ENCODE measurements around the gene WDR70. TPM values are rescaled to one million over a fixed set of nuclear protein-coding genes. Genes with fewer than 3 reads are reported as not detected.
"Not testable (repeated sequence)": the region's sequence is repeated elsewhere in the genome, so short reads cannot be mapped to it uniquely, and the experiment has no call there.

Gene WDR70
- total RNA-seq, 1 donor from 2014 or later, result 43.0 TPM

DNA sequence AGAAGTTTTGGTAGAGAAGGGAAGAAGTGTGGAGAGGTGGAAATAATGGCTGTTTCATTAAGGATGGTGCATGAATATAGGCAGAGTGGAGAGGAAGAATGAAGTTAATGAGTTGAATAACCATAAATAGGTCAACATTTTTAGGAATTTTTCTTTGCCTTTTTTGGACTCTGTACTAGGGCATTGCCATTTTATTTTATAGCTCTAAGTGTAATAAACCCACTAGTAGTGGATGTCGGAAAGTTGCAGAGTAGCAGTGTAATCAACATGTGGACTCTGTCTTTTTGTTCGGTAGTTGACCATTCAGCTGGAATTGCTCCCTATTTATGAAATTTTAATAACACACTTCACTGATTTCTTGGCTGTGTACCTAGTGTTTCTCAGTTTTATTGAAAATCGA, 199.1 kb downstream of the WDR70 start:
- TF ChIP-seq, protein P1, sequence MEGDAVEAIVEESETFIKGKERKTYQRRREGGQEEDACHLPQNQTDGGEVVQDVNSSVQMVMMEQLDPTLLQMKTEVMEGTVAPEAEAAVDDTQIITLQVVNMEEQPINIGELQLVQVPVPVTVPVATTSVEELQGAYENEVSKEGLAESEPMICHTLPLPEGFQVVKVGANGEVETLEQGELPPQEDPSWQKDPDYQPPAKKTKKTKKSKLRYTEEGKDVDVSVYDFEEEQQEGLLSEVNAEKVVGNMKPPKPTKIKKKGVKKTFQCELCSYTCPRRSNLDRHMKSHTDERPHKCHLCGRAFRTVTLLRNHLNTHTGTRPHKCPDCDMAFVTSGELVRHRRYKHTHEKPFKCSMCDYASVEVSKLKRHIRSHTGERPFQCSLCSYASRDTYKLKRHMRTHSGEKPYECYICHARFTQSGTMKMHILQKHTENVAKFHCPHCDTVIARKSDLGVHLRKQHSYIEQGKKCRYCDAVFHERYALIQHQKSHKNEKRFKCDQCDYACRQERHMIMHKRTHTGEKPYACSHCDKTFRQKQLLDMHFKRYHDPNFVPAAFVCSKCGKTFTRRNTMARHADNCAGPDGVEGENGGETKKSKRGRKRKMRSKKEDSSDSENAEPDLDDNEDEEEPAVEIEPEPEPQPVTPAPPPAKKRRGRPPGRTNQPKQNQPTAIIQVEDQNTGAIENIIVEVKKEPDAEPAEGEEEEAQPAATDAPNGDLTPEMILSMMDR (IDR thresholded peaks at IDR 0.05; ENCODE audit: unreplicated experiment), result no peak
- peaks cover 10% of the 10 kb centered on the region for H3K9me3 Mint-ChIP-seq (ENCODE audit: low read depth)
- no peaks in the 10 kb centered on the region for H3K27me3 Mint-ChIP-seq
- H3K27ac Mint-ChIP-seq, result no peak overlapping the region
- peaks cover 9% of the 10 kb centered on the region for H3K36me3 Mint-ChIP-seq (ENCODE audit: insufficient read depth)
- H3K4me3 Mint-ChIP-seq (ENCODE audit: low read depth), result no peak overlapping the region
- H3K4me1 Mint-ChIP-seq (ENCODE audit: low read depth), result peaks cover 6% of the 10 kb centered on the region
- DNase-seq (ENCODE audit: low spot score, unreplicated experiment), result no peak

DNA sequence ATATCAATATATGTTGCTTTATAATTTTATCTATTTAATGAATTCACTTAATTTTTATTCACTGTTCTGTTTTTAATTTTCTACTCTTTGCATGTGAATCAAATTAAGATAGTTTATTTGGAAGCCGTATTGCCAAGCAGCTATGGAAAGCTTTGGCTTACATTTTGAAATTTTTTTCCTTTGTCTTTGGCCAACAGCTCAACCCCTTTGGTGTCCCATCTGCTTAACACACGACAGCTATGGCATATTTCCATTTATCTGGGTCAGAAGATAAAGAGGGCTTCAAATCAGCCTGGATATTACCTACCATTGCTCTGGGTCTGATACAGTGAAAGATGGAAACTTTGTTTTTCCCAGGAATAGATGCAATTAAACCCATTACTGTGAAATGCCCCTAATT, 201.0 kb downstream of the WDR70 start:
- no peak for DNase-seq (ENCODE audit: low spot score, unreplicated experiment)
- Mint-ChIP-seq H3K27me3 (no peaks in the 10 kb centered on the region), H3K4me3 (ENCODE audit: low read depth) (no peak overlapping the region), H3K36me3 (ENCODE audit: insufficient read depth) (no peaks in the 10 kb centered on the region), H3K27ac (no peak overlapping the region), H3K4me1 (ENCODE audit: low read depth) (peaks cover 6% of the 10 kb centered on the region), H3K9me3 (ENCODE audit: low read depth) (no peaks in the 10 kb centered on the region)
- TF ChIP-seq, protein P1 (IDR thresholded peaks at IDR 0.05; ENCODE audit: unreplicated experiment), result no peak

DNA sequence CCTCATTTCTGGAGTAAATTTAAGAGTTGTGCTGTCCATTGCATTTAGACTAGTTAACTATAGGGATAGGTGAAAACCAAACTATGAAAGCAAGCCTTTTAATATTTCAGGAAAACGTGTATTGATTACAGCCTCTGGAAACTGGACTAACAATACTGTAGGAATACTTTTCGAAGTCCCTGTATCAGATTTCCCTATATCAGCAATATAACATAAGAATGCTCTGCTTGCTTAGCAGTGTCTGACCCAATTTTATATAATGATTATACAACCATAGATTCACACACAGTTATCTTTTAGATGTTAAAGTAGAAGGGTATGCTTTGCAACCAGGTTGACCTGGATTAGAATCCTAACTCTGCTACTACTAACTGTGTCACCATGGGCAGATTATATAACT, 203.1 kb downstream of the WDR70 start:
- Mint-ChIP-seq H3K4me1 (ENCODE audit: low read depth) (no peaks in the 10 kb centered on the region), H3K27me3 (no peaks in the 10 kb centered on the region), H3K4me3 (ENCODE audit: low read depth) (no peak overlapping the region), H3K27ac (no peak overlapping the region), H3K9me3 (ENCODE audit: low read depth) (no peaks in the 10 kb centered on the region), H3K36me3 (ENCODE audit: insufficient read depth) (no peaks in the 10 kb centered on the region)
- DNase-seq (ENCODE audit: low spot score, unreplicated experiment), result no peak
- TF ChIP-seq, protein P1 (IDR thresholded peaks at IDR 0.05; ENCODE audit: unreplicated experiment), result no peak

- not testable (repeated sequence) for H3K27me3 Mint-ChIP-seq; DNase-seq (ENCODE audit: low spot score, unreplicated experiment); H3K9me3 Mint-ChIP-seq (ENCODE audit: low read depth); H3K36me3 Mint-ChIP-seq (ENCODE audit: insufficient read depth); H3K27ac Mint-ChIP-seq; H3K4me3 Mint-ChIP-seq (ENCODE audit: low read depth); H3K4me1 Mint-ChIP-seq (ENCODE audit: low read depth)
Observed at GRCh38 chr5:37593292-37593691, 214.2 kb downstream of the WDR70 start.

DNA sequence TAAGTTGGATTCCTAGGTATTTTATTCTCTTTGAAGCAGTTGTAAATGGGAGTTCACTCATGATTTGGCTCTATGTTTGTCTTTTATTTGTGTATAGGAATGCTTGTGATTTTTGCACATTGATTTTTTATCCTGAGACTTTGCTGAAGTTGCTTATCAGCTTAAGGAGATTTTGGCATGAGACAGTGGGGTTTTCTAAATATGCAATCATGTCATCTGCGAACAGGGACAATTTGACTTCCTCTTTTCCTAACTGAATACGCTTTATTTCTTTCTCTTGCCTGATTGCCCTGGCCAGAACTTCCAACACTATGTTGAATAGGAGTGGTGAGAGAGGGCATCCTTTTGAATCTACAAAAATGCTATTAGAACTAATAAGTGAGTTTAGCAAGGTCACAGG, 215.7 kb downstream of the WDR70 start:
- not testable (repeated sequence) for H3K27me3 Mint-ChIP-seq; H3K4me1 Mint-ChIP-seq (ENCODE audit: low read depth); H3K4me3 Mint-ChIP-seq (ENCODE audit: low read depth); DNase-seq (ENCODE audit: low spot score, unreplicated experiment); H3K36me3 Mint-ChIP-seq (ENCODE audit: insufficient read depth); H3K9me3 Mint-ChIP-seq (ENCODE audit: low read depth)
- peak overlapping the region; percentile 69 for H3K27ac Mint-ChIP-seq

GRCh38 chr5:37598733-37599132, 219.6 kb downstream of the WDR70 start:
- H3K9me3 Mint-ChIP-seq (ENCODE audit: low read depth), result peaks cover 16% of the 10 kb centered on the region
- TF ChIP-seq, protein P1 (IDR thresholded peaks at IDR 0.05; ENCODE audit: unreplicated experiment), result no peak
- H3K4me3 Mint-ChIP-seq (ENCODE audit: low read depth), result no peak overlapping the region
- H3K27ac Mint-ChIP-seq, result no peak overlapping the region
- H3K36me3 Mint-ChIP-seq (ENCODE audit: insufficient read depth), result peaks cover 12% of the 10 kb centered on the region
- DNase-seq (ENCODE audit: low spot score, unreplicated experiment), result no peak
- no peaks in the 10 kb centered on the region for H3K4me1 Mint-ChIP-seq (ENCODE audit: low read depth)
- H3K27me3 Mint-ChIP-seq, result no peaks in the 10 kb centered on the region
